GM12891 (cell line): ENCODE results near the gene PGBD5.

Source experiments
- PAX5 ChIP-seq: IDR thresholded peaks from 2 replicates; pipeline ENCODE4 v1.6.1; 2011; ENCODE audit warnings: low read length, moderate library complexity, mild to moderate bottlenecking; ENCODE audit not compliant: insufficient read depth, severe bottlenecking
- POLR2A ChIP-seq: IDR thresholded peaks from 2 replicates; pipeline ENCODE4 v1.6.1; 2011; ENCODE audit warnings: low read depth, low read length, control low read depth
- POLR2AphosphoS5 ChIP-seq: IDR thresholded peaks from 2 replicates; pipeline ENCODE4 v1.6.1; 2011; ENCODE audit warnings: low read depth, low read length, control low read depth
- POU2F2 ChIP-seq: IDR thresholded peaks from 2 replicates; pipeline ENCODE4 v1.6.1; 2011; ENCODE audit warnings: low read depth, mild to moderate bottlenecking, control low read depth, low read length, moderate library complexity
- SPI1 ChIP-seq: IDR thresholded peaks from 2 replicates; pipeline ENCODE4 v1.6.1; 2011; ENCODE audit warnings: low read depth, low read length, control low read depth
- TAF1 ChIP-seq: IDR thresholded peaks from 2 replicates; pipeline ENCODE4 v1.6.1; 2011; ENCODE audit warnings: low read depth, low read length, control low read depth

DNA sequence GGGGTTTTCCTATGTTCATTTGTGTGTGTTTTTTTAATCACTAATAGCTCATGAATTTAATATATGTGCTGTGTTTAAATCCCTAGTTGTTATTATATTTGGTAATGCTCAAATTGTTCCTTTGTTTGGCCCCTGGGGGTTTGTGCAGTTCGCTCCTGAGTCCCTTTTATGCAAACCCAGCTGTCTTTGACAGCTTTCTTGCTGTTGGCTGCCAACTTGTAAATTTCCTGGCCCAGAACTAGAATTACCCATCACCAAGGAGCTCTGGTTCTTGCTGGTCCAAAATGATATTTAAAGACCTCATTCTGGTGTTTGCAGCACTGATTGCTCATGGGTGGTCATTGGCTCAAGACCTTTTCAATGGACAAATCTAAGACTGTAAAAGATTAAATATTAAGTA is 39.6 kb upstream of the PGBD5 start:
- TF ChIP-seq POLR2AphosphoS5 (no peak), POLR2A (no peak), TAF1 (no peak), SPI1 (no peak), PAX5 (no peak), POU2F2 (no peak)
